Activated CD4-positive, alpha-beta memory T cell treated with anti-CD3 and anti-CD28 coated beads for 36 hours (primary cell): ENCODE measurements around the gene ENG. TPM values are rescaled to one million over a fixed set of nuclear protein-coding genes. Genes with fewer than 3 reads are reported as not detected.
"Not testable (repeated sequence)": the region's sequence is repeated elsewhere in the genome, so short reads cannot be mapped to it uniquely, and the experiment has no call there.

ENCODE experiments used
- CTCF ChIA-PET: fragments of 350-600 bp; sonication (Branson Sonifier 250); formaldehyde crosslinking; loops from one replicate; lab custom pipeline; 2021; ENCODE audit warnings: antibody characterized with exemption, inconsistent platforms; lab: Charles Lee
- POLR2A ChIA-PET: fragments of 350-600 bp; sonication (Branson Sonifier 250); formaldehyde crosslinking; loops from one replicate; lab custom pipeline; 2021; ENCODE audit warnings: antibody characterized with exemption; lab: Charles Lee
- DNase-seq: peaks from one replicate; pipeline ENCODE4 v3.0.0-alpha.2; 2020
- H3K27ac Mint-ChIP-seq: one replicate; pipeline ENCODE4 v1.8.0; 2021; ENCODE audit warnings: mixed read lengths
- H3K27me3 Mint-ChIP-seq: one replicate; pipeline ENCODE4 v1.8.0; 2021; ENCODE audit warnings: mixed read lengths
- H3K36me3 Mint-ChIP-seq: one replicate; pipeline ENCODE4 v1.8.0; 2021; ENCODE audit warnings: mixed read lengths
- H3K4me1 Mint-ChIP-seq: one replicate; pipeline ENCODE4 v1.8.0; 2021; ENCODE audit warnings: low read depth, mixed read lengths
- H3K4me3 Mint-ChIP-seq: one replicate; pipeline ENCODE4 v1.8.0; 2021; ENCODE audit warnings: mild to moderate bottlenecking, mixed read lengths
- H3K9me3 Mint-ChIP-seq: one replicate; pipeline ENCODE4 v1.8.0; 2021; ENCODE audit warnings: mixed read lengths
- intact Hi-C: fragments of 100-400 bp; cut with micrococcal nuclease; formaldehyde crosslinking; loops from one replicate; pipeline ENCODE4 v1.15.1; 2023
- total RNA-seq, 2 experiments: library from RNA; stranded (reverse); gene quantifications; one replicate each; pipeline ENCODE4 v1.2.3, GENCODE V29; 2021

The ENG gene
- total RNA-seq, 2 experiments from 2014 or later: 12.0 to 12.2 TPM

- peaks cover 11% of the 10 kb centered on the region for H3K4me1 Mint-ChIP-seq
- H3K36me3 Mint-ChIP-seq: peaks cover 21% of the 10 kb centered on the region
- H3K9me3 Mint-ChIP-seq: peaks cover 24% of the 10 kb centered on the region
- CTCF ChIA-PET: no interaction called here
- H3K4me3 Mint-ChIP-seq: no peak overlapping the region
- POLR2A ChIA-PET: interaction anchor here (0.6 kb wide), 1 partner anchor 55 kb away, joined by 3 read pairs; no protein-coding TSS in a partner anchor
- intact Hi-C loops: no loop called here
- no peak for DNase-seq
- no peak overlapping the region for H3K27ac Mint-ChIP-seq
- no peaks in the 10 kb centered on the region for H3K27me3 Mint-ChIP-seq
These were observed 6.4 kb downstream of the ENG start for GRCh38 chr9:127847833-127848755.

- ChIA-PET POLR2A (interaction anchor here (0.6 kb wide), 2 partner anchors 54 to 60 kb away, joined by 3 read pairs; no protein-coding TSS in a partner anchor), CTCF (no interaction called here)
- intact Hi-C loops: no loop called here
- Mint-ChIP-seq H3K27me3 (no peaks in the 10 kb centered on the region), H3K4me1 (peaks cover 3% of the 10 kb centered on the region), H3K36me3 (peaks cover 21% of the 10 kb centered on the region), H3K27ac (no peak overlapping the region), H3K9me3 (peaks cover 24% of the 10 kb centered on the region), H3K4me3 (no peak overlapping the region)
- no peak for DNase-seq
These were observed 7.3 kb downstream of the ENG start for GRCh38 chr9:127847178-127847510.

- H3K27me3 Mint-ChIP-seq: no peaks in the 10 kb centered on the region
- CTCF ChIA-PET: no interaction called here
- H3K36me3 Mint-ChIP-seq: peaks cover 19% of the 10 kb centered on the region
- peaks cover 24% of the 10 kb centered on the region for H3K9me3 Mint-ChIP-seq
- H3K4me1 Mint-ChIP-seq: no peaks in the 10 kb centered on the region
- H3K4me3 Mint-ChIP-seq: no peak overlapping the region
- POLR2A ChIA-PET: interaction anchor here (0.6 kb wide), 1 partner anchor 59 kb away, joined by 3 read pairs; no protein-coding TSS in a partner anchor
- no peak for DNase-seq
- intact Hi-C loops: no loop called here
- H3K27ac Mint-ChIP-seq: no peak overlapping the region
These were observed 7.8 kb downstream of the ENG start for GRCh38 chr9:127846443-127847177.

GRCh38 chr9:127845619-127846018 is 8.8 kb downstream of the ENG start:
- intact Hi-C loops, H3K4me3 Mint-ChIP-seq, CTCF ChIA-PET, POLR2A ChIA-PET, H3K27me3 Mint-ChIP-seq, H3K4me1 Mint-ChIP-seq, DNase-seq, H3K27ac Mint-ChIP-seq: not testable (repeated sequence)
- H3K36me3 Mint-ChIP-seq: peaks cover 17% of the 10 kb centered on the region
- H3K9me3 Mint-ChIP-seq: peaks cover 22% of the 10 kb centered on the region

GRCh38 chr9:127844821-127845359 is 9.6 kb downstream of the ENG start:
- CTCF ChIA-PET: no interaction called here
- DNase-seq: no peak
- Mint-ChIP-seq H3K27ac (no peak overlapping the region), H3K36me3 (peaks cover 13% of the 10 kb centered on the region), H3K4me1 (no peaks in the 10 kb centered on the region), H3K9me3 (peaks cover 16% of the 10 kb centered on the region), H3K27me3 (no peaks in the 10 kb centered on the region), H3K4me3 (no peak overlapping the region)
- intact Hi-C loops: no loop called here
- POLR2A ChIA-PET: no interaction called here

- ChIA-PET POLR2A (no interaction called here), CTCF (interaction anchor here (0.8 to 1.5 kb wide), 2 partner anchors 29 to 106 kb away, joined by 3 to 4 read pairs; partner anchors contain the start of gene TOR2A)
- no peak overlapping the region for H3K27ac Mint-ChIP-seq
These were observed 13.2 kb downstream of the ENG start for GRCh38 chr9:127841087-127841835.

GRCh38 chr9:127838375-127839078 is 15.9 kb downstream of the ENG start:
- no peak overlapping the region for H3K27ac Mint-ChIP-seq
- CTCF ChIA-PET: interaction anchor here (1.9 kb wide), 1 partner anchor 31 kb away, joined by 5 read pairs; no protein-coding TSS in a partner anchor

More at GRCh38 chr9:127841087-127841835, 13.2 kb downstream of the ENG start:
- Mint-ChIP-seq H3K27me3 (no peaks in the 10 kb centered on the region), H3K4me1 (no peaks in the 10 kb centered on the region), H3K4me3 (no peak overlapping the region), H3K36me3 (no peaks in the 10 kb centered on the region), H3K9me3 (no peaks in the 10 kb centered on the region)
- no peak for DNase-seq
- intact Hi-C loops: no loop called here

GRCh38 chr9:127837346-127837745 is 17.1 kb downstream of the ENG start:
- intact Hi-C loops: no loop called here
- Mint-ChIP-seq H3K4me1 (peaks cover 18% of the 10 kb centered on the region), H3K4me3 (no peak overlapping the region), H3K9me3 (no peaks in the 10 kb centered on the region), H3K27me3 (no peaks in the 10 kb centered on the region), H3K36me3 (no peaks in the 10 kb centered on the region), H3K27ac (no peak overlapping the region)
- no peak for DNase-seq
- ChIA-PET CTCF (interaction anchor here (1.9 kb wide), 1 partner anchor 33 kb away, joined by 5 read pairs; no protein-coding TSS in a partner anchor), POLR2A (interaction anchor here (0.6 kb wide), 1 partner anchor 44 kb away, joined by 3 read pairs; no protein-coding TSS in a partner anchor)

More at GRCh38 chr9:127838375-127839078, 15.9 kb downstream of the ENG start:
- H3K4me3 Mint-ChIP-seq: no peak overlapping the region
- POLR2A ChIA-PET: no interaction called here
- H3K36me3 Mint-ChIP-seq: no peaks in the 10 kb centered on the region
- H3K27me3 Mint-ChIP-seq: no peaks in the 10 kb centered on the region
- no peak for DNase-seq
- H3K4me1 Mint-ChIP-seq: peaks cover 11% of the 10 kb centered on the region
- H3K9me3 Mint-ChIP-seq: no peaks in the 10 kb centered on the region
- intact Hi-C loops: no loop called here

- CTCF ChIA-PET: interaction anchor here (1.9 kb wide), 1 partner anchor 33 kb away, joined by 5 read pairs; no protein-coding TSS in a partner anchor
- H3K27me3 Mint-ChIP-seq, H3K27ac Mint-ChIP-seq, H3K4me3 Mint-ChIP-seq, DNase-seq, intact Hi-C loops, H3K9me3 Mint-ChIP-seq, POLR2A ChIA-PET, H3K36me3 Mint-ChIP-seq: not testable (repeated sequence)
- peaks cover 20% of the 10 kb centered on the region for H3K4me1 Mint-ChIP-seq
These were observed 17.9 kb downstream of the ENG start for GRCh38 chr9:127836561-127836960.

- Mint-ChIP-seq H3K27ac (no peak overlapping the region), H3K4me3 (no peak overlapping the region), H3K36me3 (no peaks in the 10 kb centered on the region), H3K9me3 (no peaks in the 10 kb centered on the region), H3K27me3 (no peaks in the 10 kb centered on the region), H3K4me1 (peaks cover 20% of the 10 kb centered on the region)
- ChIA-PET POLR2A (no interaction called here), CTCF (interaction anchor here (1.0 kb wide), 1 partner anchor 34 kb away, joined by 3 read pairs; no protein-coding TSS in a partner anchor)
- peak; percentile 51 for DNase-seq
- intact Hi-C loops: no loop called here
These were observed 18.4 kb downstream of the ENG start for GRCh38 chr9:127835991-127836516.

- Mint-ChIP-seq H3K9me3 (no peaks in the 10 kb centered on the region), H3K27me3 (no peaks in the 10 kb centered on the region), H3K27ac (peak overlapping the region; percentile 38), H3K36me3 (no peaks in the 10 kb centered on the region), H3K4me1 (peaks cover 20% of the 10 kb centered on the region), H3K4me3 (no peak overlapping the region)
- ChIA-PET POLR2A (no interaction called here), CTCF (no interaction called here)
- intact Hi-C loops: no loop called here
- no peak for DNase-seq
These were observed 20.9 kb downstream of the ENG start for GRCh38 chr9:127833555-127833954.
